Measurements from ENCODE around the gene E2F6. TPM values are rescaled to one million over a fixed set of nuclear protein-coding genes. Genes with fewer than 3 reads are reported as not detected.

E2F6 gene
- total RNA-seq, 2 experiments from 2014 or later: 8.2 to 8.4 TPM

DNA sequence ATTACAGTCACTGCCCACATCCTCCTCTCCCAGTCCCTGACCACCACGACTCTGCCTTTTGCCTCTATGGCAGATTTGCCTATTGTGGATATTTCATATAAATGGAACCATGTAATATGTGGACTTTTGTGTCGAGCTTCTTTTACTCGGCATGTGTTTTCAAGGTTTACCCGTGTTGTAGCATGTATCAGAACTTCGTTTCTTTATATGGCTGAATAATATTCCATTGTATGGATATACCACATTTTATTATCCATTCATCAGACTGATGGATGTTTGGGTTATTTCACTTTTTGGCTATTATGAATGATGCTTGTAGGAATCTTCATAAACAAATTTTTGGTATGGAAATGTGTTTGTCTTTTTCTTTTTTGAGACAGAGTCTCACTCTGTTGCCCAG lies 24.2 kb upstream of the E2F6 start:
- Mint-ChIP-seq H3K4me1 (ENCODE audit: low read depth) (no peaks in the 10 kb centered on the region), H3K36me3 (ENCODE audit: low read depth) (no peaks in the 10 kb centered on the region), H3K27me3 (ENCODE audit: low read depth) (peaks cover 24% of the 10 kb centered on the region), H3K27ac (no peak overlapping the region), H3K9me3 (ENCODE audit: insufficient read depth) (no peaks in the 10 kb centered on the region), H3K4me3 (no peak overlapping the region)
- POLR2A ChIA-PET: interaction anchor here (0.7 kb wide), 1 partner anchor 46 kb away, joined by 3 read pairs; no protein-coding TSS in a partner anchor
- DNase-seq (no peak), ATAC-seq (no peak)
- CTCF ChIA-PET: no interaction called here

DNA sequence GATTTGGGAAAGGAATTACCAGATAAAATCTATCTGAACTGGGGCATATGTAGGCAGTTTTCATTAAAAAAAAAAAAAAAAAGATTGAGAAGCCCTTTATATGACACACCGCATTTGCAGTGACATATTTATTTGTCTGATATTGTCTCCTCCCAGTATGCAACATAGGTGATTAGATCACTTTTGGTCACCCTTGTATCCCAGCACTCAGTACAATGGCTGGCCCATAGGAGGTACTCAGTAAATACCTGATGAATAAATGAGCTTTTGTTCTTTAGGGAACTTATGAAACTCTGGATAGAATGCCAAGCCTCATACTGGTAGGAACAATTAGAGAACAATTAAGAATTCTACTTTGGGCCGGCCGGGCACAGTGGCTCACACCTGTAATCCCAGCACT lies 22.8 kb upstream of the E2F6 start:
- ATAC-seq (no peak), DNase-seq (no peak)
- no peak overlapping the region for H3K27ac Mint-ChIP-seq
- H3K36me3 Mint-ChIP-seq (ENCODE audit: low read depth): no peaks in the 10 kb centered on the region
- ChIA-PET CTCF (interaction anchor here (3.7 kb wide), 1 partner anchor 95 kb away, joined by 25 read pairs; no protein-coding TSS in a partner anchor), POLR2A (no interaction called here)
- no peak overlapping the region for H3K4me3 Mint-ChIP-seq
- no peaks in the 10 kb centered on the region for H3K4me1 Mint-ChIP-seq (ENCODE audit: low read depth)
- peaks cover 30% of the 10 kb centered on the region for H3K27me3 Mint-ChIP-seq (ENCODE audit: low read depth)
- no peaks in the 10 kb centered on the region for H3K9me3 Mint-ChIP-seq (ENCODE audit: insufficient read depth)

DNA sequence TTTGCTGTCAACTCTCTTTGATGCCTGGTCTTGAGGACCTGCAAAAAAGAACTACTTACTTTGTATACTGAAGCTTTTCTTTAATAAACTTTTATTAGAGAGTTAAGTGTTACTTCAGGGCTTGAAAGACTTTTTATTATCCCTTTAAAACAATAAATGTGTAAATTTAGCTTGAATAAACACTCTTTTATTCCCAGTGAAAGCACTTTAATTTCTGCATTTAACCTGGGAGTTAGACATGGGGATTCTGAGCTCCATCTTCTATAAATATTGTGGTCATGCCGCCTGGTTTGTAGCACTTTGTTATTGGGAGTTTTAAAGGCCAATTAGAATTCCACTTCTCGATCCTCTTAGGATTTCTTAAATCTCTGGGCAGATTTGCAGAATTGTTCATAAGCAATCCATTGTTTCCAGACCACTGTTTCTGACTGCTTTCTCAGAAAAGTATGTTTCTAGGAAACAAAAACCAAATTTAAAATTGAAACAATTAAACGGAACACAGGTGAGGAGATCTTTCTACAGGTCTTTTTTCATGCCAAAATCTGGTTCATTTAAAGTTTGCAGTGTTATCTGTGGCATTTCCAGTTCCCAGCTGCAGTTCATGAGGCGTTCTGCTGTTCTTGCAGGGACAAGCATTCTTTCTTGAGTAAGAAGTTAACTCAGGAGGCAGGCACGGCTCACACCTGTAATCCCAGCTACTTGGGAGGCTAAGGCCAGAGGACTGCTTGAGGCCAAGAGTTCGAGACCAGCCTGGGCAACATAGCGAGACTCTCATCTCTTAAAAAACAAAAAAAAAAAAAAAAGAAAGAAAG lies 18.1 kb upstream of the E2F6 start:
- Mint-ChIP-seq H3K36me3 (ENCODE audit: low read depth) (peaks cover 2% of the 10 kb centered on the region), H3K27me3 (ENCODE audit: low read depth) (peaks cover 51% of the 10 kb centered on the region), H3K4me1 (ENCODE audit: low read depth) (peaks cover 5% of the 10 kb centered on the region), H3K4me3 (no peak overlapping the region), H3K27ac (no peak overlapping the region), H3K9me3 (ENCODE audit: insufficient read depth) (no peaks in the 10 kb centered on the region)
- ChIA-PET POLR2A (interaction anchor here (0.5 kb wide), 1 partner anchor 348 kb away, joined by 3 read pairs; no protein-coding TSS in a partner anchor), CTCF (interaction anchor here (0.6 to 1.5 kb wide), 3 partner anchors 10 to 98 kb away, joined by 3 to 6 read pairs (median 3); partner anchors contain the start of gene GREB1)
- ATAC-seq: no peak
- no peak for DNase-seq

DNA sequence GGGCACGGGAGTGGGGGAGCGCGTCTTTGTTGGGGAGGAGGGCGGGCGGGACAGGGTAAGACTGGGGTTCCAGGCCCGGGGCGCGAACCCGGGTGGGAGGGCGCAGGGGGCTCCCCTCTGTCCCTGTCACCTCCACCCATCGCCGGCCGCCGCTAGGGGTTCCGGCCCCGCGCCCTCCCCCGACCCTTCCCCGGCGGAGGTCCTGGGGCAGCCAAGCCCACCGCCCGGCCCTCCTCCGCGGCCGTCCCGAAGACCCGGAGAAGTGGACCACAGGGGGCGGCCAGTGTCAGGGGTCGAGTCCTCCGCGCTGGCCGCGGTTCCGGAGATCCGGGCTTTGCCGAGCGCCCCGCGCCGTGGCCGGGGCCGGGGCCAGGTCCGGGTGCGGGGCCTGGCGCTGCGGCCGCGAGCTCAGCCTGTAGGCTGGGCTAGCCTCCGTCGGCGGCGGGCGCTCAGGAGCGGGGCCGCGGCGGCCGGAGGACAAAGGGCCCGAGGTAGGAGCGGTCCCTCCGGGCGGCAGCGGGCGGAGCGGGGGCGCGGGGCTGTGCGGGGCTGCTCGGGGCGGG lies 16.6 kb upstream of the E2F6 start:
- ChIA-PET POLR2A (no interaction called here), CTCF (interaction anchor here (0.6 kb wide), 1 partner anchor 101 kb away, joined by 3 read pairs; no protein-coding TSS in a partner anchor)
- Mint-ChIP-seq H3K4me3 (no peak overlapping the region), H3K27ac (no peak overlapping the region), H3K9me3 (ENCODE audit: insufficient read depth) (no peaks in the 10 kb centered on the region), H3K4me1 (ENCODE audit: low read depth) (peaks cover 5% of the 10 kb centered on the region), H3K36me3 (ENCODE audit: low read depth) (peaks cover 2% of the 10 kb centered on the region), H3K27me3 (ENCODE audit: low read depth) (peaks cover 53% of the 10 kb centered on the region)
- DNase-seq: no peak
- peak; percentile 45 for ATAC-seq

DNA sequence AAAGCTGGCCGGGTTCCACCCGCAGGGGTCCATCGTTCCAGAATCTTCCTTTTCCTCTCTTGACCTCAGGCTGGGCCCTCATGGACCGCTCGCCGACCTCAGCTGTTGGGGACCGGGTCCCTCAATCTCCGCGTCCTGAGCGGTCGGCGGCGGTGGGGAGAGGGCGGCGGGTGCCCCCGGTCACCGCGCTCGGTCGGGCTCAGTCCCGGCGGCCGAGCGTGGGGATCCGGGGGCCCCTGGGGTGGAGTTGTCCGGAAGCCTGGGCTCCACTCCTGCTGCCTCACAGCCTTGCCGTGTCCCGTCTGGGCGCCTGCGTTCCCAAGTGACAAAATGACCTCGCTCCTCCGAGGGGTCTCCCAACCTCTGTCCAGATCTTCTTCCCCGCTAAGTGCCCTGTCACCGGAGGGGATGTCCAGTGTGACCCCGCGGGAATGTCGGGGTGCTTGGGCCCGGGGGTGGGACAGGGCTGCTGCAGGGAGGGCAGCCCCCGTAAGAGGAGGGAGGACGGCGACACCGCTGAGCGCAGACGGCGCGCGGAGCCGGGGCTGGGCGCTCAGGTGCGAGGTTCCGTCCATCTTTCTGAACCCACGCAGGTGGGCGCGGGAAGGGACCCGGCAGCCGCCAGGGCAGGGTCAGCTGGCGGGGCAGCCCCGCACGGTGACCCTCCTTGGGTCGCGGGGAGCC lies 16.0 kb upstream of the E2F6 start:
- H3K4me1 Mint-ChIP-seq (ENCODE audit: low read depth): peaks cover 5% of the 10 kb centered on the region
- H3K27ac Mint-ChIP-seq: no peak overlapping the region
- POLR2A ChIA-PET: no interaction called here
- no peak overlapping the region for H3K4me3 Mint-ChIP-seq
- H3K9me3 Mint-ChIP-seq (ENCODE audit: insufficient read depth): no peaks in the 10 kb centered on the region
- peaks cover 47% of the 10 kb centered on the region for H3K27me3 Mint-ChIP-seq (ENCODE audit: low read depth)
- CTCF ChIA-PET: interaction anchor here (5.9 kb wide), 1 partner anchor 101 kb away, joined by 108 read pairs; no protein-coding TSS in a partner anchor
- peaks cover 2% of the 10 kb centered on the region for H3K36me3 Mint-ChIP-seq (ENCODE audit: low read depth)
- DNase-seq: no peak
- no peak for ATAC-seq

DNA sequence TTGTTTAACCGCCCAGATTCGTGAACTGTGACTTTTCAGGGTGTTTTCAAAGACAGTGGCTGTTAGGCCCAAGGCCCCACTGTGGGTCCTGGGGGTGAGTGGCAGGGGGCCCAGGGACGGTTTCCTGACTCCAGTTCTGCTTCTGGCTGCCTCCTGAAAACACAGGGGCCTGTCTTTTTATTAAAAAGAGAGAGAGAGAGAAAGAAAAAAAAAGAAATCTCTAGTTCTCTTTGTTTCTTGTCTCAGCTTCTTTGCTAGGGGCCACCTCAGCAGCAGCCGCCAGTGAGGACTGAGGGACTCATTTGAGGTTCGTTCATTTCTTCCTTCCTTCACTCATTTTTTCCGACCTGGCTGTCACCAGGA lies 15.4 kb upstream of the E2F6 start:
- ATAC-seq (no peak), DNase-seq (no peak)
- Mint-ChIP-seq H3K27me3 (ENCODE audit: low read depth) (peaks cover 47% of the 10 kb centered on the region), H3K27ac (no peak overlapping the region), H3K9me3 (ENCODE audit: insufficient read depth) (no peaks in the 10 kb centered on the region), H3K4me1 (ENCODE audit: low read depth) (peaks cover 5% of the 10 kb centered on the region), H3K4me3 (no peak overlapping the region), H3K36me3 (ENCODE audit: low read depth) (peaks cover 2% of the 10 kb centered on the region)
- ChIA-PET POLR2A (no interaction called here), CTCF (interaction anchor here (5.9 kb wide), 1 partner anchor 102 kb away, joined by 108 read pairs; no protein-coding TSS in a partner anchor)

DNA sequence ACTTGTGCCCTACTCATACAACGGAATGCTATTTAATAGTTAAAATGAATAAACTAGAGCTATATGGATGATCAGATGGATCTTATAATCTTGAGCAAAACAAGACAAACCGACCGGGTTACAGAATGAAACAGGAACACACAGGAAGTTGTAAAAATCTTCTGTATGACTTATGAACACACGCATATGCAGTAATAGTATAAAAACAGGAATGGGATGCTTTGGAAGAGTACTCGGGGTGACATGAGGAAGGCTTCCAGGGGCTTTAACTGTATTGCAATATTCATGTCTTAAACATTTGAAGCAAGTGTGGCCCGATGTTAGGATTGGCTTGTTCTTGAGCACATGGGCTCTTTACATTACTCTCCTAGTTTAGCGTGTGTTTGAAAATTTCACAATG lies 14.9 kb upstream of the E2F6 start:
- H3K36me3 Mint-ChIP-seq (ENCODE audit: low read depth): peaks cover 2% of the 10 kb centered on the region
- H3K9me3 Mint-ChIP-seq (ENCODE audit: insufficient read depth): no peaks in the 10 kb centered on the region
- ATAC-seq (no peak), DNase-seq (no peak)
- ChIA-PET POLR2A (no interaction called here), CTCF (interaction anchor here (0.7 to 5.9 kb wide), 3 partner anchors 16 to 349 kb away, joined by 3 to 108 read pairs (median 4); no protein-coding TSS in a partner anchor)
- H3K4me3 Mint-ChIP-seq: no peak overlapping the region
- peaks cover 5% of the 10 kb centered on the region for H3K4me1 Mint-ChIP-seq (ENCODE audit: low read depth)
- H3K27me3 Mint-ChIP-seq (ENCODE audit: low read depth): peaks cover 46% of the 10 kb centered on the region
- no peak overlapping the region for H3K27ac Mint-ChIP-seq

DNA sequence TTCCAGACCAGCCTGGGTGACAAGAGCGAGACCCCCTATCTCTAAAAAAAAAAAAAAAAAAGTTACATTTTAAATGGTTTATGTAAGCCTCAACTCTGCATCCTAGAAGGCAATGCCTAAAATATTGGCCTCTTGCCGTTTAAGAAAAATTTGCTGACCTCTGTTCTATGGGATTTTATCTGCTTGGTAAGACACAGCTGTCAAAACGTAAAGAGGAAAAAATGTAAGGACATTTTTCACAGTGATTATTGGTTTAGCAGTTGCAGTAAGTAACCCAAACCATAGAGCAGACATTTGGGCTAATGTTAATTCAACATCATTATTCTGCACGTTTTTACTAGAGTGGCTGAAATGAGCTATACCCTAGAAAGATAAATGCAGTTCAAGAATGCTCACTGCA lies 14.4 kb upstream of the E2F6 start:
- ChIA-PET CTCF (interaction anchor here (0.7 to 5.9 kb wide), 4 partner anchors 17 to 349 kb away, joined by 3 to 108 read pairs (median 4); no protein-coding TSS in a partner anchor), POLR2A (no interaction called here)
- Mint-ChIP-seq H3K36me3 (ENCODE audit: low read depth) (peaks cover 2% of the 10 kb centered on the region), H3K27ac (no peak overlapping the region), H3K4me1 (ENCODE audit: low read depth) (peaks cover 5% of the 10 kb centered on the region), H3K4me3 (no peak overlapping the region), H3K27me3 (ENCODE audit: low read depth) (peaks cover 41% of the 10 kb centered on the region), H3K9me3 (ENCODE audit: insufficient read depth) (no peaks in the 10 kb centered on the region)
- ATAC-seq: no peak
- no peak for DNase-seq

DNA sequence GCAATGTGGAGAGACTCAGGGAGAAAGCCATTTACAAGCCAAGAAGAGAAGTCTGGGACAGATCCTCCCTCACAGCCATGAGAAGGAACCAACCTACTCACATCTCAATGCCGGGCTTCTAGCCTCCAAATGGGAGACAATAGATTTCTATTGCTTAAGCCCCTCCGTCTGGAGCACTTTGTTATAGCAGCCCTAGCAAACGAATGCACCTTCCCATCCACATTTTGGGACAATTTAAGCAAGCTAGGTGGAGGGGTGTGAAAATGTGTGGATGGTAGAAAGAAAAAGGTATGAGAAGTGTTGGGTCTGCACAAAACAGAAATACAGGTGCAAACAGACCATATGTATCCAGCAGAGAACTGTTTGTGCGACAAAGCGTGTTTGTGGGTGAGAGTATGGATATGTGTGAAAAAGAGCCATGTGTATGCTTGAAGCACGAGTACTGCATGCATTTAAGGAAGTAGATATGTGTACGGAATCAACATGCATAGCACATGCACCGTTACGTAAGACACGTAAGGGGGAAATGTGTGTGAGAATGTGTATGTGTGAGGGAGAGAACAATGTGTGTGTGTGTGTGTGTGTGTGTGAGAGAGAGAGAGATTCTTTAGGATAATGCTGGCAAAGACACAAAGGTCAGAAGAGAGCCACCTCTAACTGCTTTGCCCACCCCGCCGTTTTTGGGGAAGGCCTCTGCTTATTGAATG lies 13.1 kb upstream of the E2F6 start:
- POLR2A ChIA-PET: no interaction called here
- H3K36me3 Mint-ChIP-seq (ENCODE audit: low read depth): peaks cover 2% of the 10 kb centered on the region
- CTCF ChIA-PET: interaction anchor here (0.7 to 5.9 kb wide), 7 partner anchors 9 to 346 kb away, joined by 3 to 108 read pairs (median 3); a partner anchor contains a TSS

DNA sequence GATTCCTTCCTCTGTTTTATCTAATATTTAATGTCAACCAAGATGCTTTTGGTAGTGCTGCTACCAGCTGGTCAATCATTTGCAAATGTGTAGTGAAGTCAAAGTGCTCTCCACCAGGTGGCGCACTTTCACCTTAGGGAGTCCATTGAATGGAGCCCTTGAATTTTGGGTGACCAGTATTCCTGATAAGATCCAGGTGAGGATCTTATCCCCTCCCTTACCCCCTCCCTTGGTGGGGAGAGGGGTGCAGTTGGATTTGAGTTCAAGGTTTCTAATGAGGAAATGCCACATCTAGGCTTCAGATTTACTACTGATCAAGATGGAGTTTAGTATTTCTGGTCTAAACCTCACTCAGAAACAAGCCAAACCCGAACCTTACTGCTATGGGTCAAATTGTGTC lies 12.0 kb upstream of the E2F6 start:
- ChIA-PET CTCF (interaction anchor here (0.6 to 5.9 kb wide), 10 partner anchors 8 to 346 kb away, joined by 3 to 108 read pairs (median 3); a partner anchor contains a TSS), POLR2A (no interaction called here)
- no peaks in the 10 kb centered on the region for H3K36me3 Mint-ChIP-seq (ENCODE audit: low read depth)
- no peaks in the 10 kb centered on the region for H3K9me3 Mint-ChIP-seq (ENCODE audit: insufficient read depth)
- peak; percentile 88 for DNase-seq
- H3K4me1 Mint-ChIP-seq (ENCODE audit: low read depth): peaks cover under 1% of the 10 kb centered on the region
- no peak overlapping the region for H3K27ac Mint-ChIP-seq
- ATAC-seq: peak; percentile 74
- H3K4me3 Mint-ChIP-seq: no peak overlapping the region
- H3K27me3 Mint-ChIP-seq (ENCODE audit: low read depth): peaks cover 25% of the 10 kb centered on the region

More for the DNA sequence above, 13.1 kb upstream of the E2F6 start:
- Mint-ChIP-seq H3K27ac (no peak overlapping the region), H3K4me3 (no peak overlapping the region), H3K27me3 (ENCODE audit: low read depth) (peaks cover 34% of the 10 kb centered on the region), H3K4me1 (ENCODE audit: low read depth) (peaks cover 5% of the 10 kb centered on the region), H3K9me3 (ENCODE audit: insufficient read depth) (no peaks in the 10 kb centered on the region)
- DNase-seq (no peak), ATAC-seq (no peak)

DNA sequence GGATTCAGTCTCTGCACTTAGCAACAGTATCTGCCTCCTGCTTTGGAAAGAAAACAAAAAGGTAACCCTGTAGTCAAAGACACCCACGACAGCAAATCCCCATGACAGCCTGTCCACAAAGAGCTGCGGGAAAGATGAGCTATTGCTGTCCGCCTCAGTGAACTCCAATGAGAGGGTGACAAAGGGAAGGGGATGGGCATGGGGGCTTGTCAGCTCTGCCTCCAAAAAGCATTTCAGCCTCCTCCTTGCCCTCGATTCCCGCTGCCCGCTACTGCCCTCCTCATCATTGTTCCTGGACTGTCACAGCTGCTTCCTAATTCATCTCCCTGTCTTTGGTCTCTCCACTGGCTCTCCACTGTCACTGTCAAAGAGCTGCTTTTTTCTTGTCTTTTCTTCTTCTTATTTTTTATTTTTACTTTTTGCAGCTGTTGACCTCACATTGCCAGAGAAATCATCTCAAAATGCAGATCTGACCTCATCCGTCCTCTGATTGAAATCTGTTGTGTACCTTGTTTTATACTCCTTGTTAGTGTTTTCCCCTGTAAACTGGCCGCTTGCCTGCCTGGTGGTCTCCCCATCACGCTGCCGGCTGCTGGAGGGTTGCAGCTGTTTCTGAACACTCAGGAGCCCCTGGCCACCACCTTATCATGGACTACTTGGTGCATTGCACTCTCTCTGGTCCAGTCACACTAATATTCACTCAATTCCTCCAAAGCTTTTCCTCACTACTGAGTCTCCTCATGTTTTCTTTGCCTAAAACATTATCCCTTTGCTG lies 7.9 kb upstream of the E2F6 start:
- ChIA-PET CTCF (interaction anchor here (0.6 to 1.7 kb wide), 5 partner anchors 10 to 349 kb away, joined by 3 to 11 read pairs (median 3); no protein-coding TSS in a partner anchor), POLR2A (no interaction called here)
- peaks cover 2% of the 10 kb centered on the region for H3K27me3 Mint-ChIP-seq (ENCODE audit: low read depth)
- no peaks in the 10 kb centered on the region for H3K36me3 Mint-ChIP-seq (ENCODE audit: low read depth)
- H3K27ac Mint-ChIP-seq: no peak overlapping the region
- no peak for ATAC-seq
- H3K4me3 Mint-ChIP-seq: no peak overlapping the region
- H3K9me3 Mint-ChIP-seq (ENCODE audit: insufficient read depth): no peaks in the 10 kb centered on the region
- no peaks in the 10 kb centered on the region for H3K4me1 Mint-ChIP-seq (ENCODE audit: low read depth)
- no peak for DNase-seq
